Mammary microvascular endothelial cell (primary cell): Measurements from ENCODE around the gene FASLG. TPM values are rescaled to one million over a fixed set of nuclear protein-coding genes. Genes with fewer than 3 reads are reported as not detected.

Experiments used
- total RNA-seq: library from RNA; depleted of rRNA; stranded (reverse); fragments of >200 nt; gene quantifications from 2 replicates; pipeline ENCODE4 v1.2.3, GENCODE V29; 2015

FASLG gene, protein sequence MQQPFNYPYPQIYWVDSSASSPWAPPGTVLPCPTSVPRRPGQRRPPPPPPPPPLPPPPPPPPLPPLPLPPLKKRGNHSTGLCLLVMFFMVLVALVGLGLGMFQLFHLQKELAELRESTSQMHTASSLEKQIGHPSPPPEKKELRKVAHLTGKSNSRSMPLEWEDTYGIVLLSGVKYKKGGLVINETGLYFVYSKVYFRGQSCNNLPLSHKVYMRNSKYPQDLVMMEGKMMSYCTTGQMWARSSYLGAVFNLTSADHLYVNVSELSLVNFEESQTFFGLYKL
- total RNA-seq, result not detected in 2 replicates

GRCh38 chr1:172658871-172659453 is at the start of gene FASLG:
TSS of gene FASLG (plus strand) at chr1:172659103. CDS start at chr1:172659202, 99 bp downstream.

Other genes with a start within 250 kb of the FASLG start
- gene C1orf105, start 238.4 kb upstream of the FASLG start, total RNA-seq, result not detected in 2 replicates
- gene PIGC, start 215.0 kb upstream of the FASLG start, total RNA-seq, result 18.5 and 18.9 TPM in 2 replicates
- 16.0 and 17.7 TPM in 2 replicates for gene SUCO, start 126.0 kb upstream of the FASLG start, total RNA-seq